Ovary (tissue), 3 donors: ENCODE data around the gene OR2G6.
"Not testable (repeated sequence)": the region's sequence is repeated elsewhere in the genome, so short reads cannot be mapped to it uniquely, and the experiment has no call there.

Experiments used
- CTCF ChIP-seq, 3 donors: fragments of 450-650 bp in 2 of 3; fragments of 200-600 bp in 1 of 3; IDR thresholded peaks; one replicate each; pipeline versions ENCODE4 v1.5.1 to v1.8.0; 2016 to 2022; ENCODE audit warnings: antibody characterized with exemption in 3 of 3, mild to moderate bottlenecking in 1 of 3
- POLR2A ChIP-seq: fragments of 450-650 bp; IDR thresholded peaks from one replicate; pipeline ENCODE4 v1.6.1; 2017; ENCODE audit warnings: antibody characterized with exemption, mild to moderate bottlenecking, moderate library complexity
- donor health status: DM: no; HTN: no; CAD: no.

DNA sequence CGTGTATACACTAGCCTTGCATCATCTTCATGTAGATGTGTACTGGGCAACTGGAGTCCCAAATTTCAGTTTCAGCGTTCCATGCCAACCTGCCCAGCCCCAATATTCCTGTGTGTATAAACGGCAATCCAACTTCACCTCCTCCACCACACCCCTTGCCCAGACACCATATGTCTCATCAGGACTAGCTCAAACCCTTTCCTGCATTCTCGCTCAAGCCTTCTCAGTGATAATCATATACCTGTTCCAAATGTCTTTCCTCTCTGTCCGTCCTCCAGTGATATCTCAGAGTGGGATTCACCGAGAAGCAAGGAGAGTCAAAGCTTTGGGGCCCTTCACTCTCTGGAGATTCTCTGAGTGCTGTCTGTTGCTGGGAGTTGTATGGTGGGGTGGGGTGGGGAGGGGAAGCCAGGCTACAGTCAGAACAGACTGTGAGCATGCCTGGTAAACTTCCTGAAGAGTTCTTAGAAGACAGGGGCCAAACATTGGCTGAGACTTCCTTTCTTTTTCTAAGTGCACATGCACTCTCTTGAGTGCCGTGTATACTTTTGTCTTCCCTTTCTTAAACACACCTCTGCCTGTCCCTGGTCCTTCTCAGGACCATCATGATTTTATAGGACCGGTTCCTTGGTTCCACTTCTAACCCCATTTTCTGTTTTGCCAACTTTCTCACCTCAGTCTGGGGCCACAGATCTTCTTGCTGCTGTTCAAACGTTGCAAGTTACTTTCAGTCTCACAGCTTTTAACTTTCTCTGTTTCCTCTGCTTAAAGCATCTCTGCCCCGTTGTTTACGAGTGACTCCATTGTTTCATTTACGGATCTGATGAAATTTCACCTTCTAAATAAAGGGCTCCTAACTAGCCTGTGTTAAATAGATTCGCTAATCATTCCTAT is 25.9 kb upstream of the OR2G6 start:
- not testable (repeated sequence) for TF ChIP-seq CTCF (IDR thresholded peaks at IDR 0.05); POLR2A
